Measurements from ENCODE around the gene ATP6AP1.

ATP6AP1 gene

DNA sequence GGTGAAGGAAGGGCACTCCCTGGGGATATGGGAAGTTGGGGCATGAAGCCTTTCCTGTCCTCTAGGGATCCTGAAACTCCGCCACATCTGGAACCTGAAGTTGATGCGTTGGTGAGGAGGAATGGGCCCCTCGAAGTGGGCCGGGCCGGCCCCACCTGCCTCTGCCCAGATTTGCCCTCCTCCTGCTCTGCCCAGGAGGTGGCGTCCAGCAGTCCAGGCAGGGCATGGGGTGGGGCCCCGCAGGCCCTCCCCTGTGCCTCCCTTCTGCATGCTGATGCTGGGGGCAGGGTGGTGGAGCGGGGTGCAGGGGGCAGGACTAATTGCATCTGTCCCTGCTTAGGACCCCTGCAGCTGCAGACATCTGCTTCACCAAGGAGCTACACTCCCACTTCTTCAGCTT, 15.3 kb upstream of the ATP6AP1 start:
- H3K27ac ChIP-seq (ENCODE audit: low read length): peak overlapping the region; percentile 31
- peaks cover 9% of the 10 kb centered on the region for H3K4me1 ChIP-seq (ENCODE audit: control insufficient read depth, insufficient read depth, low read length)
- no peak overlapping the region for H3K9ac ChIP-seq (ENCODE audit: low read length in 2 of 2)
- peaks cover 0 to 3% of the 10 kb centered on the region in 2 donors for H3K36me3 ChIP-seq (ENCODE audit: control insufficient read depth in 2 of 2, insufficient read depth in 2 of 2, low read length in 2 of 2)
- peaks cover 0 to 3% of the 10 kb centered on the region in 2 donors for H3K27me3 ChIP-seq (ENCODE audit: control insufficient read depth in 1 of 2, insufficient read depth in 2 of 2, low read length in 2 of 2)
- H3K9me3 ChIP-seq (ENCODE audit: control insufficient read depth in 2 of 2, low read length in 2 of 2): no peaks in the 10 kb centered on the region
- no peak overlapping the region for H3K4me3 ChIP-seq (ENCODE audit: low read length in 2 of 2)

DNA sequence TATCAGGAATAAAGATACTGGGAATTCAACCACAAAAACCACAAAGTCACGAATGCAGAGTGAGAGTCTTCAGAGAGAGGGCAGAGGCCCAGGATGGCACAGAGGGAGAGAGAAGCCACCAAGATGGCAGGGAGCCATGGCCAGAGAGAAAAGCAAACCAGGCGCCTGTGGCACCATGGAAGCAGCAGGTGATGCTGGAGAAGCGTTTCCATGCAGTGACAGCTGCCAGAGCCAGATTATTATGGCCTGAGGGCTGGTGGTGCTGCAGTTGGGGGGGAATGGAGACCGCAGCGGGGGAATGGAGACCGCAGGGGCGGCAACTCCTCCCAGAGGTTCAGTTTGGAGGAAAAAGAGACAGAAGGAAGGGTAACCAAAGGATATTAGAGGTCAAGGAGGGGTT, 11.3 kb upstream of the ATP6AP1 start:
- H3K9ac ChIP-seq (ENCODE audit: low read length in 2 of 2): no peak overlapping the region
- peaks cover 0 to 3% of the 10 kb centered on the region in 2 donors for H3K36me3 ChIP-seq (ENCODE audit: control insufficient read depth in 2 of 2, insufficient read depth in 2 of 2, low read length in 2 of 2)
- H3K4me3 ChIP-seq (ENCODE audit: low read length in 2 of 2): no peak overlapping the region
- H3K9me3 ChIP-seq (ENCODE audit: control insufficient read depth in 2 of 2, low read length in 2 of 2): no peaks in the 10 kb centered on the region
- peaks cover 0 to 7% of the 10 kb centered on the region in 2 donors for H3K27me3 ChIP-seq (ENCODE audit: control insufficient read depth in 1 of 2, insufficient read depth in 2 of 2, low read length in 2 of 2)
- H3K4me1 ChIP-seq (ENCODE audit: control insufficient read depth, insufficient read depth, low read length): peaks cover 12% of the 10 kb centered on the region
- no peak overlapping the region for H3K27ac ChIP-seq (ENCODE audit: low read length)

DNA sequence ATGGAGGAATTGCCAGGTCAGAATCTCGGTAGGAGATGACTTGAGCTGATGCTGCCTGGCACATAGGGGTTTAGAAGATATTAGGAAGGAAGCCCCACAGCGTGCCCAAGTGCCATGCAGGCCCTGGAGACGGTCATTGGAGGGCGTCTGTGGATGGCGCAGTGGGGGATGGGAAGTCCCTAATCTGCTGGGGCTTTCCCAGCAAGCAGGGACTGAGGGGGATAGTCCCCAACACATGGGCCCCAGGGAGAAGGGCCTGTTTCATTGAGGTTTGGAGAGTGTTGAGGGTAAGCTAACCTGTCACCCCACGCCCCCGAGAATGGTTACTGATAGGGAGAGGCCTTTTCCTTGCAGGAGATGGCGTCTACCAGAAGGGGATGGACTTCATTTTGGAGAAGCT, 9.3 kb upstream of the ATP6AP1 start:
- Histone ChIP-seq H3K9me3 (ENCODE audit: control insufficient read depth in 2 of 2, low read length in 2 of 2) (no peaks in the 10 kb centered on the region), H3K27ac (ENCODE audit: low read length) (no peak overlapping the region), H3K4me3 (ENCODE audit: low read length in 2 of 2) (no peak overlapping the region), H3K9ac (ENCODE audit: low read length in 2 of 2) (no peak overlapping the region), H3K27me3 (ENCODE audit: control insufficient read depth in 1 of 2, insufficient read depth in 2 of 2, low read length in 2 of 2) (peaks cover 0 to 4% of the 10 kb centered on the region in 2 donors), H3K4me1 (ENCODE audit: control insufficient read depth, insufficient read depth, low read length) (peaks cover 5% of the 10 kb centered on the region), H3K36me3 (ENCODE audit: control insufficient read depth in 2 of 2, insufficient read depth in 2 of 2, low read length in 2 of 2) (no peaks in the 10 kb centered on the region)

DNA sequence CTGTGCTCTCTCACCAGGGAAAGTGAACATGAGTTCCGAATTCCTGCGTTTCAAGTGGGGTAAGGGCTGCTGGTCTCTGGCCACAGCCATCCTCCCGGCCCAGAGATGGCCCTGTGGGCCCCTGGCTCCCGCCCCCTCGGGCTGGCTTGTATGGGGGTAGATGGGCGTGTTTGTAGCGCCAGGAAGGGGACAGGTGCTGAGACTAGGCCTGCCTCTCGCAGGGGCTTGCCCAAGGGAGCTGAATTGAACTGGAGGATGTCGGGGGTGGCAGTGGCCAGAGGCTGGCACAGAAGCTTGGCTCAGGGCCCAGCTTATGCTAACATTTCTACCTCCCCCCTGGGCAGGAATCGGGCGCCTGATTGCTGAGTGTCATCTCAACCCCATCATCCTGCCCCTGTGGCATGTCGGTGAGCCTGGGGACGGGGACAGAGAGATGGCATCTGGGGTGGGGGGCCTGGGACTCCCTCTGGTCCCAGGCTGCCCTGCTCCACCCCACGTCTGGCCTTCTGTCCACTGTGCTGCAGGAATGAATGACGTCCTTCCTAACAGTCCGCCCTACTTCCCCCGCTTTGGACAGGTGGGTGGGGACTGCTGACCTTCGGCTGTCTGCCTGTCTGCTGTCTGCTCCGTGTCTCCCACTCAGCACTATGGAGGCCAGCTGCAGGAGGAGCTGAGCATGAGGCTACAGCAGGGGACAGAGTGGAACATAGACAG, 8.6 kb upstream of the ATP6AP1 start:
- no peak overlapping the region for H3K4me3 ChIP-seq (ENCODE audit: low read length in 2 of 2)
- no peak overlapping the region for H3K9ac ChIP-seq (ENCODE audit: low read length in 2 of 2)
- H3K27ac ChIP-seq (ENCODE audit: low read length): no peak overlapping the region
- H3K27me3 ChIP-seq (ENCODE audit: control insufficient read depth in 1 of 2, insufficient read depth in 2 of 2, low read length in 2 of 2): peaks cover 0 to 4% of the 10 kb centered on the region in 2 donors
- H3K9me3 ChIP-seq (ENCODE audit: control insufficient read depth in 2 of 2, low read length in 2 of 2): no peaks in the 10 kb centered on the region
- H3K36me3 ChIP-seq (ENCODE audit: control insufficient read depth in 2 of 2, insufficient read depth in 2 of 2, low read length in 2 of 2): no peaks in the 10 kb centered on the region
- peaks cover 5% of the 10 kb centered on the region for H3K4me1 ChIP-seq (ENCODE audit: control insufficient read depth, insufficient read depth, low read length)

- Histone ChIP-seq H3K4me1 (ENCODE audit: control insufficient read depth, insufficient read depth, low read length) (peaks cover 5% of the 10 kb centered on the region), H3K27ac (ENCODE audit: low read length) (no peak overlapping the region), H3K9ac (ENCODE audit: low read length in 2 of 2) (no peak overlapping the region), H3K36me3 (ENCODE audit: control insufficient read depth in 2 of 2, insufficient read depth in 2 of 2, low read length in 2 of 2) (no peaks in the 10 kb centered on the region), H3K4me3 (ENCODE audit: low read length in 2 of 2) (no peak overlapping the region), H3K27me3 (ENCODE audit: control insufficient read depth in 1 of 2, insufficient read depth in 2 of 2, low read length in 2 of 2) (peaks cover 0 to 4% of the 10 kb centered on the region in 2 donors), H3K9me3 (ENCODE audit: control insufficient read depth in 2 of 2, low read length in 2 of 2) (no peaks in the 10 kb centered on the region)
These were observed 8.1 kb upstream of the ATP6AP1 start for GRCh38 chrX:154420402-154420756.

- Histone ChIP-seq H3K9ac (ENCODE audit: low read length in 2 of 2) (no peak overlapping the region), H3K4me1 (ENCODE audit: control insufficient read depth, insufficient read depth, low read length) (peaks cover 7% of the 10 kb centered on the region), H3K27ac (ENCODE audit: low read length) (no peak overlapping the region), H3K27me3 (ENCODE audit: control insufficient read depth in 1 of 2, insufficient read depth in 2 of 2, low read length in 2 of 2) (no peaks in the 10 kb centered on the region), H3K36me3 (ENCODE audit: control insufficient read depth in 2 of 2, insufficient read depth in 2 of 2, low read length in 2 of 2) (peaks cover 0 to 2% of the 10 kb centered on the region in 2 donors), H3K9me3 (ENCODE audit: control insufficient read depth in 2 of 2, low read length in 2 of 2) (no peaks in the 10 kb centered on the region), H3K4me3 (ENCODE audit: low read length in 2 of 2) (no peak overlapping the region)
These were observed 1.3 kb upstream of the ATP6AP1 start for GRCh38 chrX:154426916-154427770.

DNA sequence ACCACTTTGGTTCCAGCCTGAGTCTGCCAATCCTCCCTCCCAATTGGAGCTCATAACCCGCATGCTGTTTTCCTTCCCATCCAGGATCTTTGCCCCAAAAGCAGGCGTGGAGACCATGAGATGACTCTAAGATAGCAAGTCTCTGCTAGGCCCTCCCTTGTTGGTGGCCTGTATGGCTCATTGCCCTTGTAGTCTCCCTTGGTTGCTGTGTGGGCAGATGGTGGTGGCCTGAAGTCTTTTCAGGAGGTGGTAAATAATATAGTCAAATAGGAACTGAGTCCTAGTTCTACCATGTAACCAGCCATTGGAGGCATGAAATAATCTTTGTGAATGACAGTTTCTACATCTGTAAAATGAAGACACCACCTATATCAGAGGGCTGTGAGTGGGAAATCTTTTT, 1.2 kb downstream of the ATP6AP1 start:
- no peaks in the 10 kb centered on the region for H3K27me3 ChIP-seq (ENCODE audit: control insufficient read depth in 1 of 2, insufficient read depth in 2 of 2, low read length in 2 of 2)
- peaks cover 7% of the 10 kb centered on the region for H3K4me1 ChIP-seq (ENCODE audit: control insufficient read depth, insufficient read depth, low read length)
- H3K36me3 ChIP-seq (ENCODE audit: control insufficient read depth in 2 of 2, insufficient read depth in 2 of 2, low read length in 2 of 2): peaks cover 0 to 9% of the 10 kb centered on the region in 2 donors
- H3K4me3 ChIP-seq (ENCODE audit: low read length in 2 of 2): peak overlapping the region; percentile 71 to 76
- H3K9me3 ChIP-seq (ENCODE audit: control insufficient read depth in 2 of 2, low read length in 2 of 2): no peaks in the 10 kb centered on the region
- peak overlapping the region in 1 of 2 donors; percentile 1 for H3K9ac ChIP-seq (ENCODE audit: low read length in 2 of 2)
- no peak overlapping the region for H3K27ac ChIP-seq (ENCODE audit: low read length)

DNA sequence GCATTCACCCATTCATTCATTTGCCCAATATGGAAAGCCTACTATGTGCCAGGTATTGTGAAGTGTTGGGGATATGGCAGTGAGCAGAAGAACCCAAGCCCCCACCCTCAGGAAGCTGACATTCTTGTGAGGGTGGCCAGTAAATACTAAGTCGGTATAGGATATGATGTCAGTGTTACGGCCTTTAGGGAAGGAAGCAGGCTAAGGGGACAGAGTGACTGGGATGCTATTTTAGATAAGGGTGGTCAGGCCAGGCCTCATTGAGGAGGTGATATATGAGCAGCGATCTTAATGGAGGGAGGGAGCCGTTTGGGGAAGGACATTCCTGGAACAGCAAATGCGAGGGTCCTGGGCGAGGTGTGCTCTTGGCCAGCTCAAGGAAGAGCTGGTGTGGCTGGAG, 2.0 kb downstream of the ATP6AP1 start:
- H3K36me3 ChIP-seq (ENCODE audit: control insufficient read depth in 2 of 2, insufficient read depth in 2 of 2, low read length in 2 of 2): peaks cover 0 to 9% of the 10 kb centered on the region in 2 donors
- peaks cover 7% of the 10 kb centered on the region for H3K4me1 ChIP-seq (ENCODE audit: control insufficient read depth, insufficient read depth, low read length)
- H3K9ac ChIP-seq (ENCODE audit: low read length in 2 of 2): no peak overlapping the region
- H3K4me3 ChIP-seq (ENCODE audit: low read length in 2 of 2): no peak overlapping the region
- H3K9me3 ChIP-seq (ENCODE audit: control insufficient read depth in 2 of 2, low read length in 2 of 2): no peaks in the 10 kb centered on the region
- H3K27me3 ChIP-seq (ENCODE audit: control insufficient read depth in 1 of 2, insufficient read depth in 2 of 2, low read length in 2 of 2): no peaks in the 10 kb centered on the region
- H3K27ac ChIP-seq (ENCODE audit: low read length): no peak overlapping the region

DNA sequence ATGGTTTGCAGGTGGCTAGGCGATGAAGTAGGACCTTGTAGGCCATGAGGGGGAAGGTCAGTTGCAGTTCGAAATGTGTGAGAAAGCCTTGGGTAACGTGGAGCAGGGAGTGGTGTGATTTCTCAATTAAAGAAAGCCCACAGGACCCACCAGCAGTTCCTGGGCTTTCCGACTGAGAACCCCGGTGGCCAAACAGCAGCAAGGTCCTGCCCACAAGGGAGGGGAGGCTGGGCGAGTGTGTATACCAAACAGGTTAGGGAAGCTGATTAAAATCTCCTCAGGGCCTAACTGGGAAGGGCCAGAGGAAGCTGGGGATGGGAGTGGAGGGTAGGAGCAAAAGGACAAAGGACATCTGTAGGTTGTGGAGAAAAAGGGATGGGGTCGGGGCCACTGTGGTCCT, 2.4 kb downstream of the ATP6AP1 start:
- Histone ChIP-seq H3K27ac (ENCODE audit: low read length) (no peak overlapping the region), H3K9ac (ENCODE audit: low read length in 2 of 2) (no peak overlapping the region)

GRCh38 chrX:154431341-154431740, 2.9 kb downstream of the ATP6AP1 start:
- peaks cover 11% of the 10 kb centered on the region for H3K4me1 ChIP-seq (ENCODE audit: control insufficient read depth, insufficient read depth, low read length)
- no peaks in the 10 kb centered on the region for H3K27me3 ChIP-seq (ENCODE audit: control insufficient read depth in 1 of 2, insufficient read depth in 2 of 2, low read length in 2 of 2)
- no peaks in the 10 kb centered on the region for H3K9me3 ChIP-seq (ENCODE audit: control insufficient read depth in 2 of 2, low read length in 2 of 2)
- no peak overlapping the region for H3K4me3 ChIP-seq (ENCODE audit: low read length in 2 of 2)
- H3K36me3 ChIP-seq (ENCODE audit: control insufficient read depth in 2 of 2, insufficient read depth in 2 of 2, low read length in 2 of 2): peaks cover 0 to 9% of the 10 kb centered on the region in 2 donors
- no peak overlapping the region for H3K9ac ChIP-seq (ENCODE audit: low read length in 2 of 2)
- H3K27ac ChIP-seq (ENCODE audit: low read length): no peak overlapping the region

More for the DNA sequence above, 2.4 kb downstream of the ATP6AP1 start:
- H3K4me3 ChIP-seq (ENCODE audit: low read length in 2 of 2): no peak overlapping the region
- peaks cover 0 to 9% of the 10 kb centered on the region in 2 donors for H3K36me3 ChIP-seq (ENCODE audit: control insufficient read depth in 2 of 2, insufficient read depth in 2 of 2, low read length in 2 of 2)
- no peaks in the 10 kb centered on the region for H3K9me3 ChIP-seq (ENCODE audit: control insufficient read depth in 2 of 2, low read length in 2 of 2)
- no peaks in the 10 kb centered on the region for H3K27me3 ChIP-seq (ENCODE audit: control insufficient read depth in 1 of 2, insufficient read depth in 2 of 2, low read length in 2 of 2)
- H3K4me1 ChIP-seq (ENCODE audit: control insufficient read depth, insufficient read depth, low read length): peaks cover 7% of the 10 kb centered on the region

DNA sequence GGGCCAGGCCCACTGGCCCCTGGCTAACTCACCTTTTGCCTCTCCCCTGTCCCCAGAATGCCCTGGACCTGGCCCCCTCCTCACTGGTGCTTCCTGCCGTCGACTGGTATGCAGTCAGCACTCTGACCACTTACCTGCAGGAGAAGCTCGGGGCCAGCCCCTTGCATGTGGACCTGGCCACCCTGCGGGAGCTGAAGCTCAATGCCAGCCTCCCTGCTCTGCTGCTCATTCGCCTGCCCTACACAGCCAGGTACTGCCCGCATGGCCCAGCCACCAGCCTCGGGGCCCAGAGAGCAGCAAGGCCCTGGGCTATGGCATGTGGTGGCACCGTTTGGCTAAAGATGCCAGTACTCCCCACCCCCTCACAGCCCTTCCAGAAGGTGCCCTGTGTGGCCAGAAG, 3.7 kb downstream of the ATP6AP1 start:
- Histone ChIP-seq H3K9me3 (ENCODE audit: control insufficient read depth in 2 of 2, low read length in 2 of 2) (no peaks in the 10 kb centered on the region), H3K4me1 (ENCODE audit: control insufficient read depth, insufficient read depth, low read length) (peaks cover 13% of the 10 kb centered on the region), H3K27ac (ENCODE audit: low read length) (no peak overlapping the region), H3K4me3 (ENCODE audit: low read length in 2 of 2) (no peak overlapping the region), H3K27me3 (ENCODE audit: control insufficient read depth in 1 of 2, insufficient read depth in 2 of 2, low read length in 2 of 2) (no peaks in the 10 kb centered on the region), H3K9ac (ENCODE audit: low read length in 2 of 2) (no peak overlapping the region), H3K36me3 (ENCODE audit: control insufficient read depth in 2 of 2, insufficient read depth in 2 of 2, low read length in 2 of 2) (peaks cover 0 to 9% of the 10 kb centered on the region in 2 donors)

All from stomach smooth muscle (tissue), 2 donors.